Cerebellar nuclear complex (tissue), 1 donor: ENCODE data around the gene PAPPA.

Source experiments
- DNase-seq, 2 experiments: peaks; one replicate each; lab custom pipeline; 2025; lab: John Stamatoyannopoulos, UW

The PAPPA gene

GRCh38 chr9:116349684-116350083 is 196.1 kb downstream of the PAPPA start:
- no peak for DNase-seq

- no peak for DNase-seq
These were observed 196.6 kb downstream of the PAPPA start for GRCh38 chr9:116350213-116350612.

- DNase-seq = no peak
These were observed 199.4 kb downstream of the PAPPA start for GRCh38 chr9:116352958-116353357.

GRCh38 chr9:116355153-116355921 is 201.7 kb downstream of the PAPPA start:
- no peak for DNase-seq

GRCh38 chr9:116358251-116358650 is 204.7 kb downstream of the PAPPA start:
- no peak for DNase-seq

- no peak for DNase-seq
These were observed 206.4 kb downstream of the PAPPA start for GRCh38 chr9:116360016-116360415.

GRCh38 chr9:116360989-116361388 is 207.4 kb downstream of the PAPPA start:
- no peak for DNase-seq

- no peak for DNase-seq
These were observed 208.0 kb downstream of the PAPPA start for GRCh38 chr9:116361547-116361946.

GRCh38 chr9:116362493-116362892 is 208.9 kb downstream of the PAPPA start:
- no peak for DNase-seq

GRCh38 chr9:116365056-116365471 is 211.5 kb downstream of the PAPPA start:
- no peak for DNase-seq

- DNase-seq = no peak
These were observed 212.7 kb downstream of the PAPPA start for GRCh38 chr9:116366241-116366640.

GRCh38 chr9:116368680-116369079 is 215.1 kb downstream of the PAPPA start:
- no peak for DNase-seq

GRCh38 chr9:116369706-116370105 is 216.1 kb downstream of the PAPPA start:
- DNase-seq = no peak

- no peak for DNase-seq
These were observed 217.0 kb downstream of the PAPPA start for GRCh38 chr9:116370556-116370955.

GRCh38 chr9:116372081-116372673 is 218.6 kb downstream of the PAPPA start:
- no peak for DNase-seq

- DNase-seq = no peak
These were observed 219.2 kb downstream of the PAPPA start for GRCh38 chr9:116372786-116373185.

GRCh38 chr9:116377179-116377798 is 223.7 kb downstream of the PAPPA start:
- DNase-seq = no peak

GRCh38 chr9:116378873-116379272 is 225.3 kb downstream of the PAPPA start:
- no peak for DNase-seq

GRCh38 chr9:116379821-116380220 is 226.2 kb downstream of the PAPPA start:
- DNase-seq = no peak

- DNase-seq = no peak
These were observed 227.0 kb downstream of the PAPPA start for GRCh38 chr9:116380496-116380995.

GRCh38 chr9:116381350-116381749 is 227.8 kb downstream of the PAPPA start:
- DNase-seq = no peak

GRCh38 chr9:116382053-116382452 is 228.5 kb downstream of the PAPPA start:
- DNase-seq = no peak

- DNase-seq = no peak
These were observed 229.5 kb downstream of the PAPPA start for GRCh38 chr9:116383133-116383532.
